ENCODE results near the gene TMCO4.

- TF ChIP-seq, protein P1, sequence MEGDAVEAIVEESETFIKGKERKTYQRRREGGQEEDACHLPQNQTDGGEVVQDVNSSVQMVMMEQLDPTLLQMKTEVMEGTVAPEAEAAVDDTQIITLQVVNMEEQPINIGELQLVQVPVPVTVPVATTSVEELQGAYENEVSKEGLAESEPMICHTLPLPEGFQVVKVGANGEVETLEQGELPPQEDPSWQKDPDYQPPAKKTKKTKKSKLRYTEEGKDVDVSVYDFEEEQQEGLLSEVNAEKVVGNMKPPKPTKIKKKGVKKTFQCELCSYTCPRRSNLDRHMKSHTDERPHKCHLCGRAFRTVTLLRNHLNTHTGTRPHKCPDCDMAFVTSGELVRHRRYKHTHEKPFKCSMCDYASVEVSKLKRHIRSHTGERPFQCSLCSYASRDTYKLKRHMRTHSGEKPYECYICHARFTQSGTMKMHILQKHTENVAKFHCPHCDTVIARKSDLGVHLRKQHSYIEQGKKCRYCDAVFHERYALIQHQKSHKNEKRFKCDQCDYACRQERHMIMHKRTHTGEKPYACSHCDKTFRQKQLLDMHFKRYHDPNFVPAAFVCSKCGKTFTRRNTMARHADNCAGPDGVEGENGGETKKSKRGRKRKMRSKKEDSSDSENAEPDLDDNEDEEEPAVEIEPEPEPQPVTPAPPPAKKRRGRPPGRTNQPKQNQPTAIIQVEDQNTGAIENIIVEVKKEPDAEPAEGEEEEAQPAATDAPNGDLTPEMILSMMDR (conservative IDR thresholded peaks at IDR 0.05 in 1 of 2, IDR thresholded peaks at IDR 0.05 in 1 of 2; ENCODE audit: low read depth in 1 of 2, low read length in 2 of 2) = no peak
- TF ChIP-seq EZH2 (IDR thresholded peaks at IDR 0.05; ENCODE audit: low read length, missing control alignments) = no peak
These were observed 164.1 kb downstream of the TMCO4 start for GRCh38 chr1:19635646-19636045.

All from fibroblast of lung (primary cell).